GM12878 (cell line): ENCODE measurements around the gene ATP10A. TPM values are rescaled to one million over a fixed set of nuclear protein-coding genes. Genes with fewer than 3 reads are reported as not detected.

ENCODE experiments used
- ATAC-seq: fragments of 200-7000 bp; cut with Tn5 transposase; 3 replicates; pipeline ENCODE4 v1.9.1; 2020; ENCODE audit warnings: mild to moderate bottlenecking, moderate library complexity
- BruUV-seq: library from RNA; stranded (reverse); fragments of 400-500 nt; replicated peaks from 2 replicates; lab custom pipeline; 2021; lab: Mats Ljungman, UMichigan
- CTCF ChIA-PET: fragments of 300-600 bp; sonication (Branson Sonifier 250); formaldehyde crosslinking; extraction: SDS; loops from one replicate; lab custom pipeline; 2021; ENCODE audit warnings: inconsistent platforms; lab: Yijun Ruan, JAX
- POLR2A ChIA-PET: fragments of 350-600 bp; formaldehyde crosslinking; extraction: SDS; loops from one replicate; lab custom pipeline; 2021; ENCODE audit warnings: inconsistent platforms; lab: Charles Lee
- RAD21 ChIA-PET: fragments of 300-600 bp; sonication (Branson Sonifier 250); formaldehyde crosslinking; loops from one replicate; lab custom pipeline; 2023; ENCODE audit warnings: antibody characterized with exemption; ENCODE audit not compliant: unreplicated experiment; lab: Charles Lee
- SMC1A ChIA-PET: fragments of 300-600 bp; sonication (Branson Sonifier 250); formaldehyde crosslinking; loops from one replicate; lab custom pipeline; 2023; ENCODE audit not compliant: unreplicated experiment, uncharacterized antibody; lab: Charles Lee
- DNase-seq: peaks from one replicate; pipeline ENCODE4 v3.0.0-alpha.2; 2011; ENCODE audit warnings: low read depth, low spot score
- FAIRE-seq: peaks from 3 replicates; lab custom pipeline; 2011; peaks lifted over from hg19 to GRCh38; lab: Jason Lieb, UNC
- H2AFZ ChIP-seq: 2 replicates; pipeline ENCODE4 v1.6.0; 2011; ENCODE audit warnings: low read depth, low read length, control low read depth; ENCODE audit not compliant: control insufficient read depth
- H3K27ac ChIP-seq: 2 replicates; pipeline ENCODE4 v1.5.1; 2011; ENCODE audit warnings: control low read depth; ENCODE audit not compliant: control insufficient read depth, insufficient read depth
- H3K27me3 ChIP-seq, 2 experiments: replicated peaks in 1 of 2; 2 replicates each; pipeline versions ENCODE4 v1.6.0 to v1.6.1; 2011; ENCODE audit warnings: low read length in 1 of 2; ENCODE audit not compliant: control insufficient read depth in 2 of 2, insufficient read depth in 2 of 2
- H3K36me3 ChIP-seq, 2 experiments: 2 replicates each; pipeline ENCODE4 v1.5.1; 2011; ENCODE audit warnings: low read length in 1 of 2; ENCODE audit not compliant: control insufficient read depth in 2 of 2, insufficient read depth in 2 of 2
- H3K4me1 ChIP-seq: 2 replicates; pipeline ENCODE4 v1.6.1; 2011; ENCODE audit warnings: mild to moderate bottlenecking, low read length, moderate library complexity, mixed read lengths; ENCODE audit not compliant: control insufficient read depth, insufficient read depth
- H3K4me2 ChIP-seq: 2 replicates; pipeline ENCODE4 v1.6.0; 2011; ENCODE audit warnings: control low read depth; ENCODE audit not compliant: control insufficient read depth, insufficient read depth
- H3K4me3 ChIP-seq: fragments of 200-600 bp; sonication (generic); 2 replicates; pipeline ENCODE4 v1.5.1; 2016
- H3K79me2 ChIP-seq: 2 replicates; pipeline ENCODE4 v1.6.0; 2011; ENCODE audit warnings: low read length; ENCODE audit not compliant: control insufficient read depth, insufficient read depth
- H3K9ac ChIP-seq: 2 replicates; pipeline ENCODE4 v1.8.0; 2011; ENCODE audit warnings: low read length, control low read depth, mixed read lengths; ENCODE audit not compliant: control insufficient read depth, insufficient read depth
- H3K9me3 ChIP-seq: replicated peaks from 3 replicates; pipeline ENCODE4 v1.5.1; 2011; ENCODE audit warnings: mild to moderate bottlenecking, low read length; ENCODE audit not compliant: control insufficient read depth, insufficient read depth
- H4K20me1 ChIP-seq: 2 replicates; pipeline ENCODE4 v1.6.0; 2011; ENCODE audit not compliant: control insufficient read depth, insufficient read depth
- BRCA1 ChIP-seq: IDR thresholded peaks from 2 replicates; pipeline ENCODE4 v1.6.1; 2011; ENCODE audit warnings: low read depth, low read length, improper control_type of control experiment
- ESRRA ChIP-seq: IDR thresholded peaks from 2 replicates; pipeline ENCODE4 v1.6.1; 2012; ENCODE audit warnings: mild to moderate bottlenecking, low read length, improper control_type of control experiment
- NKRF ChIP-seq: fragments of 450-650 bp; conservative IDR thresholded peaks from 2 replicates; pipeline ENCODE4 v1.6.1; 2017; ENCODE audit warnings: mild to moderate bottlenecking, moderate library complexity
- SKIL ChIP-seq: fragments of 450-650 bp; IDR thresholded peaks from 2 replicates; pipeline ENCODE4 v1.6.1; 2017; ENCODE audit warnings: mild to moderate bottlenecking, low read depth, inconsistent platforms; ENCODE audit not compliant: poor library complexity, severe bottlenecking
- SMARCA5 ChIP-seq: fragments of 450-650 bp; IDR thresholded peaks from 2 replicates; pipeline ENCODE4 v1.6.1; 2017; ENCODE audit warnings: mild to moderate bottlenecking
- YBX1 ChIP-seq: fragments of 450-650 bp; IDR thresholded peaks from 2 replicates; pipeline ENCODE4 v1.6.1; 2016; ENCODE audit warnings: antibody characterized with exemption
- WGBS: methylation state at CpG from one replicate; pipeline ENCODE4 v1.1.6; 2016; ENCODE audit warnings: low lambda C conversion rate; ENCODE audit not compliant: insufficient replicate concordance, insufficient coverage; ENCODE audit errors: missing lambda C conversion rate; 5-methylcytosine and 5-hydroxymethylcytosine counted together
- in situ Hi-C: fragments of 300-500 bp; cut with MboI; formaldehyde crosslinking; loops from 9 replicates; pipeline ENCODE4 v1.14.3; 2018; ENCODE audit warnings: mixed read lengths
- intact Hi-C: fragments of 100-400 bp; cut with micrococcal nuclease; formaldehyde crosslinking; loops from one replicate; pipeline ENCODE4 v1.14.2; 2022; ENCODE audit not compliant: unreplicated experiment
- polyA plus RNA-seq, 11 experiments: library from polyadenylated mRNA; depleted of rRNA in 4 of 11; unstranded in 6 of 11; stranded (reverse) in 5 of 11; fragments of >200 nt; fragmentation: Nextera tagmentation in 4 of 11; fragmentation: Illumina TruSeq in 1 of 11; extraction: Ambion mirVana in 4 of 11; extraction: Trizol in 1 of 11; gene quantifications; 1 replicate in 1 of 11; 2 replicates in 10 of 11; pipeline versions ENCODE4 v1.2.1 to v1.2.3, GENCODE V29; 2011 to 2016; ENCODE audit warnings: inconsistent platforms in 2 of 11, missing spikeins in 2 of 11, low read depth in 1 of 11
- total RNA-seq, 4 experiments: library from RNA; depleted of rRNA in 3 of 4; stranded (reverse); fragments of >200 nt in 3 of 4; fragmentation: Illumina TruSeq in 1 of 4; extraction: Trizol in 1 of 4; gene quantifications; 2 replicates each; pipeline versions ENCODE4 v1.2.1 to v1.2.3, GENCODE V29; 2013 to 2021

The ATP10A gene
- total and polyA plus RNA-seq, 10 of the 15 experiments (the other 5 are each of a cell fraction or from before 2014, with no cell fraction given) = 0.04 to 1.5 (median 0.31) TPM; not detected in 2

- TF ChIP-seq BRCA1 = no peak
- no peak for TF ChIP-seq YBX1
- TF ChIP-seq SKIL = no peak
- TF ChIP-seq NKRF = no peak
These were observed 128.3 kb downstream of the ATP10A start (continued) for GRCh38 chr15:25734680-25735355.

GRCh38 chr15:25733856-25734679 lies 129.1 kb downstream of the ATP10A start:
- intact Hi-C loops = no loop called here
- ChIA-PET SMC1A (no interaction called here), CTCF (no interaction called here), RAD21 (no interaction called here), POLR2A (no interaction called here)
- Histone ChIP-seq H3K36me3 (no peaks in the 10 kb centered on the region), H4K20me1 (no peaks in the 10 kb centered on the region), H3K79me2 (no peaks in the 10 kb centered on the region), H3K27me3 (no peaks in the 10 kb centered on the region), H2AFZ (no peak overlapping the region), H3K27ac (no peak overlapping the region), H3K4me2 (no peak overlapping the region), H3K9me3 (no peaks in the 10 kb centered on the region; the same call in 2 of the 3 replicates), H3K9ac (no peak overlapping the region), H3K4me3 (no peak overlapping the region), H3K4me1 (no peaks in the 10 kb centered on the region)
- 32% methylated on average over 21 of the region's 22 CpGs for WGBS
- ATAC-seq (no peak), DNase-seq (no peak), FAIRE-seq (no peak)
- in situ Hi-C loops = loop anchor here (10.0 to 25.0 kb wide), 4 partner anchors 59 to 547 kb away; no protein-coding TSS in a partner anchor
- BruUV-seq = no TSS peak
- TF ChIP-seq SMARCA5 (no peak), ESRRA (no peak)
